Measurements from ENCODE around the gene SIRT6.

GRCh38 chr19:4139614-4140236 lies 42.6 kb downstream of the SIRT6 start:
- TF ChIP-seq CTCF (IDR thresholded peaks at IDR 0.05; ENCODE audit: poor library complexity, severe bottlenecking) (no peak), POLR2AphosphoS5 (IDR thresholded peaks at IDR 0.05) (no peak), RAD21 (conservative IDR thresholded peaks at IDR 0.05) (no peak), EZH2 (IDR thresholded peaks at IDR 0.05; ENCODE audit: borderline replicate concordance, insufficient read depth, low read length, poor library complexity, severe bottlenecking) (no peak), SMC3 (conservative IDR thresholded peaks at IDR 0.05; ENCODE audit: poor library complexity) (no peak), EP300 (conservative IDR thresholded peaks at IDR 0.05; ENCODE audit: poor library complexity, severe bottlenecking) (no peak), MXI1 (conservative IDR thresholded peaks at IDR 0.05; ENCODE audit: poor library complexity, severe bottlenecking) (no peak)
